Measurements from ENCODE around the gene MAOA. TPM values are rescaled to one million over a fixed set of nuclear protein-coding genes. Genes with fewer than 3 reads are reported as not detected.

MAOA gene
- total and polyA plus RNA-seq, 12 donors, result 15.5 to 93.0 (median 53.4) TPM

- no peak overlapping the region for H3K27ac ChIP-seq
- 49 to 80% (median 65%) methylated on average over 3 of the region's 3 CpGs for WGBS, 4 donors
These were observed 23.0 kb downstream of the MAOA start for GRCh38 chrX:43679058-43679457.

GRCh38 chrX:43679778-43680177 lies 23.7 kb downstream of the MAOA start:
- H3K4me1 ChIP-seq (replicated peaks in 1 of 2), result peaks cover 0 to 9% of the 10 kb centered on the region in 2 donors
- TF ChIP-seq CTCF (IDR thresholded peaks at IDR 0.05) (no peak), POLR2A (IDR thresholded peaks at IDR 0.05) (no peak)
- H3K27me3 ChIP-seq, result no peaks in the 10 kb centered on the region
- intact Hi-C loops (cut with DNase I), result no loop called here
- WGBS, 4 donors, result 41 to 58% (median 49%) methylated on average over 2 of the region's 2 CpGs
- no peak overlapping the region for H3K4me3 ChIP-seq
- no peaks in the 10 kb centered on the region for H3K36me3 ChIP-seq (replicated peaks in 1 of 2)
- DNase-seq, result peak in 1 of 7 donors; percentile 15
- no peak overlapping the region for H3K27ac ChIP-seq
- no peaks in the 10 kb centered on the region for H3K9me3 ChIP-seq (replicated peaks in 1 of 3)

More at GRCh38 chrX:43679058-43679457, 23.0 kb downstream of the MAOA start:
- no peaks in the 10 kb centered on the region for H3K36me3 ChIP-seq (replicated peaks in 1 of 2)
- DNase-seq, result no peak
- no peak overlapping the region for H3K4me3 ChIP-seq
- no peaks in the 10 kb centered on the region for H3K9me3 ChIP-seq (replicated peaks in 1 of 3)
- intact Hi-C loops (cut with DNase I), result no loop called here
- TF ChIP-seq CTCF (IDR thresholded peaks at IDR 0.05), result no peak
- peaks cover 0 to 9% of the 10 kb centered on the region in 2 donors for H3K4me1 ChIP-seq (replicated peaks in 1 of 2)
- H3K27me3 ChIP-seq, result no peaks in the 10 kb centered on the region

DNA sequence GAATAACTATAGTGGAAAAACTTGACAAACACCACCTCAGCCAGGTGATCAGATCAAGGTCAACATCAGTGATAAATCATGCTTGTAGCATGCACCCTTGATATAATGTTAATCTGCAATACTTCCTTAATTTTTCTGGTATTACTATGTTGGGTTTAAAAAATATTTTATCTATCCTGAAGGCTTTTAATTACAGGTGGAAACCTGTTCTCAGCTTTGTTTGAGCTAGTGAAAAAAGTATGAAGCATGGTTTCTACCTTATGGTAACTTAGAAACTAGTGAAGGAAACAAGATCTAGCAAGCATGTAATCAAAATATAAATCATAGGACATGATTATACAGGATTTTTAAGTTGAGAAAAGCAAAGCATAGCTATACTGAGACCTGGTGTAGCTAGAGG lies 26.6 kb downstream of the MAOA start:
- H3K36me3 ChIP-seq (replicated peaks in 1 of 2), result no peaks in the 10 kb centered on the region
- H3K4me3 ChIP-seq, result no peak overlapping the region
- TF ChIP-seq POLR2A (IDR thresholded peaks at IDR 0.05) (no peak), CTCF (IDR thresholded peaks at IDR 0.05) (no peak)
- H3K4me1 ChIP-seq (replicated peaks in 1 of 2), result peaks cover 0 to 3% of the 10 kb centered on the region in 2 donors
- no peaks in the 10 kb centered on the region for H3K27me3 ChIP-seq
- intact Hi-C loops (cut with DNase I), result no loop called here
- DNase-seq, result no peak
- H3K27ac ChIP-seq, result no peak overlapping the region
- H3K9me3 ChIP-seq (replicated peaks in 1 of 3), result no peaks in the 10 kb centered on the region

- Histone ChIP-seq H3K4me3 (no peak overlapping the region), H3K27me3 (no peaks in the 10 kb centered on the region), H3K4me1 (replicated peaks in 1 of 2) (peaks cover 0 to 3% of the 10 kb centered on the region in 2 donors), H3K36me3 (replicated peaks in 1 of 2) (no peaks in the 10 kb centered on the region), H3K9me3 (replicated peaks in 1 of 3) (no peaks in the 10 kb centered on the region), H3K27ac (no peak overlapping the region)
- intact Hi-C loops (cut with DNase I), result no loop called here
- DNase-seq, result no peak
- 82 to 98% (median 94%) methylated on average over 2 of the region's 2 CpGs for WGBS, 4 donors
- TF ChIP-seq CTCF (IDR thresholded peaks at IDR 0.05) (no peak), POLR2A (IDR thresholded peaks at IDR 0.05) (no peak)
These were observed 29.1 kb downstream of the MAOA start for GRCh38 chrX:43685221-43685620.
